GM12865 (cell line): ENCODE data around the gene SMC3.
A peak's percentile ranks its signal among the peaks of the same experiment; 100 is the strongest.

Source experiments
- DNase-seq: peaks from one replicate; pipeline ENCODE4 v3.0.0; 2010; ENCODE audit warnings: low read depth
- H3K4me3 ChIP-seq: 2 replicates; pipeline ENCODE4 v1.5.1; 2011; ENCODE audit warnings: mild to moderate bottlenecking, low read depth, low read length, control low read depth
- CTCF ChIP-seq: IDR thresholded peaks from 2 replicates; pipeline ENCODE4 v1.5.1; 2011; ENCODE audit warnings: low read length, control low read depth, low read depth, inconsistent platforms; ENCODE audit not compliant: insufficient read depth; ENCODE audit errors: missing control alignments

The SMC3 gene

GRCh38 chr10:110613996-110614495 is 46.6 kb downstream of the SMC3 start:
- no peak for TF ChIP-seq CTCF
- H3K4me3 ChIP-seq: no peak overlapping the region
- DNase-seq: peak; percentile 70

DNA sequence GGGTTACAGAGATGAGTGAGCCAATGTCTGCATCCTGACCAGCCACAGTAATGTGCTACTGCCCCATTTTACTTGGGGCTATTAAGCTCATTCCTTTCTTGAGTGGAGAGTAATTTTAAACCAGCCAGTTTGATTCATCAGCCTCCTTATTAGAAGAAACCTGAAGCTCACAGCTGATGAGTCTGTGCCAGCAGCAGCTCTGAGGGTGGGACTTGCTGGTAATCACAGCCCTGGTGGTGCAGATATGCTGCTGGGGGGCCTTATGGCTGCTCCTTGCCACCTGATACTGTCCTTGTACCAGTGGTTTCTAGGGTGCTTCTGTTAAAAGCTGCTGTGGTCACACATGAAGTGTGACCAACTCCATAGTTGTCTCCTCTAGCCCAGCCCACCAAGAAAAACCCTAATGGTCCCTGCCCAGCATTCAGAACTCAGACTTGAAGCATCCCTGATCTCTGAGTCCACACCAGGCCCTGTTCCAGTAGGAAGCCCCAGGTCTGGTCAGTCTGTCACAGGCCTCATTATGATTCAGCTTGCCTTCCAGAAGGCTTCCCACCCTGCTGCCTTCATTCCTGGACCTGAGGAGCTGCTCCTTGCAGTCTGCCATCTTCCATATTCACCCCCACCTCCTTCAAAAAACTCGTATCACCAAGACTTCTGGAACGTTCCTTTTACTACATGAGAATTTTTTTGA is 47.7 kb downstream of the SMC3 start:
- H3K4me3 ChIP-seq: no peak overlapping the region
- no peak for TF ChIP-seq CTCF
- DNase-seq: no peak

DNA sequence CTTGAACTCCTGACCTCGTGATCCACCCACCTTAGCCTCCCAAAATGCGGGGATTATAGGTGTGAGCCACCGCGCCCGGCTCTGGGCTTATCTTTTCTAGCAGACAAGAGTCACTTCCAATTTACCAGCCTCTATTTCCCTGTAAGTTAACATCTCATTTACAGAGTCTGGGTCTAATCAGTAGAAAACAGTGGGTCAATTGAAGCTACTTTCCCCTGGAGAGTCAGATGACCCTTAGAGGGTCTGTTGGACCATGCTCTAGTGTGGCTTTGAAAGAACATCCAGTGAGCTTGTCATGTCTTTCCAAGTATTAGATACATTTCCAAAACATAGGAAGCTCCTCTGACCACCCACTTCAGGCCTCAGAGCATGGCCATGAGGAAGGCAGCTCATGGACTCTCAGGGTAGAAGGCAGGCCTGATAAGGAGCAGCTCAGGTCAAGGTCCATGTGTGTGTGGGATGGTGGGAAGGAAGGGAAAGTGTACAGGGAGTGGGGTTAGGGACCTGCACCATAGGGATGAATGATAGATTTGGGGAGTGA is 49.1 kb downstream of the SMC3 start:
- no peak for TF ChIP-seq CTCF
- no peak for DNase-seq
- no peak overlapping the region for H3K4me3 ChIP-seq

DNA sequence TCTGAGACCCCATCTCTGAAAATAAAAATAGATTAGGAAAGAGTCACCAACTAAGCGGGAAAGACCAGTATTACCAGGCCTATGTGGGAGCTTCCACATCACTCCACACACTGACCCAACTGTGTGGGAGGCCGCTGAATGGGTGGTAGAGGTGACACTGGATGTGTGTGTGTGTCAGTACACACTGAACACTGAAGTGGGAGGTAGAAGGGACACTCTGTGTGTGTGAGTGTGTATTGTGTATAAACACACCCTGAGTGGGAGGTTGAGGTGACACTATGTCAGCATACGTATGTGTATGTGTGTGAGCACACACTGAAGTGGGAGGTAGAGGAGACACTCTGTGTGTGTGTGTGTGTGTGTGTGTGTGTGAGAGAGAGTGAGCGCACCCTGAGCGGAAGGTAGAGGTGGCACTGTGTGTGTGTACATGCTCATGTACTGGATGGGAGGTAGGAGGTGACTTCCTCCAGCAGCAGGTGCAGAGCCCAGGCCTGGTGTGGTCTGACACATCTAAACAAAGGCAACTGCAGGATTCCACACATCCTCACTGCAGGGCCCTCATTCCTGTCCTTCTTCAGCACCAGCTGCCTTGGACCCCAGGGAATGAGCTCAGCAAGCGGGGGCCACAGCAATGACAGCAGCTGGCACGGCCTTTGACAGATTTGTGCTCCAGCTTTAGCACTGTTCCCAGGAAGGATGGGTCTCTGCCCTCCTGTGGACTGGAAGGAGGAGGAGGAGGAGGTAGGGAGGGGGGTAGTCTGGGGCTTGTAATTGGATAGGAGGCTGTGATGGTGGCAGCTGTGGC is 50.1 kb downstream of the SMC3 start:
- TF ChIP-seq CTCF: no peak
- H3K4me3 ChIP-seq: no peak overlapping the region
- no peak for DNase-seq

- no peak for DNase-seq
- no peak overlapping the region for H3K4me3 ChIP-seq
- no peak for TF ChIP-seq CTCF
These were observed 50.7 kb downstream of the SMC3 start for GRCh38 chr10:110618230-110618610.

GRCh38 chr10:110619514-110620397 is 52.3 kb downstream of the SMC3 start:
- H3K4me3 ChIP-seq: no peak overlapping the region
- no peak for DNase-seq
- no peak for TF ChIP-seq CTCF
